HG02973 (cell line): ENCODE measurements around the gene NDUFB10.

ENCODE experiments used
- ATAC-seq: cut with Tn5 transposase; IDR thresholded peaks from one replicate; pipeline ENCODE4 v1.9.1; 2021; ENCODE audit warnings: moderate library complexity; ENCODE audit not compliant: unreplicated experiment

The NDUFB10 gene

DNA sequence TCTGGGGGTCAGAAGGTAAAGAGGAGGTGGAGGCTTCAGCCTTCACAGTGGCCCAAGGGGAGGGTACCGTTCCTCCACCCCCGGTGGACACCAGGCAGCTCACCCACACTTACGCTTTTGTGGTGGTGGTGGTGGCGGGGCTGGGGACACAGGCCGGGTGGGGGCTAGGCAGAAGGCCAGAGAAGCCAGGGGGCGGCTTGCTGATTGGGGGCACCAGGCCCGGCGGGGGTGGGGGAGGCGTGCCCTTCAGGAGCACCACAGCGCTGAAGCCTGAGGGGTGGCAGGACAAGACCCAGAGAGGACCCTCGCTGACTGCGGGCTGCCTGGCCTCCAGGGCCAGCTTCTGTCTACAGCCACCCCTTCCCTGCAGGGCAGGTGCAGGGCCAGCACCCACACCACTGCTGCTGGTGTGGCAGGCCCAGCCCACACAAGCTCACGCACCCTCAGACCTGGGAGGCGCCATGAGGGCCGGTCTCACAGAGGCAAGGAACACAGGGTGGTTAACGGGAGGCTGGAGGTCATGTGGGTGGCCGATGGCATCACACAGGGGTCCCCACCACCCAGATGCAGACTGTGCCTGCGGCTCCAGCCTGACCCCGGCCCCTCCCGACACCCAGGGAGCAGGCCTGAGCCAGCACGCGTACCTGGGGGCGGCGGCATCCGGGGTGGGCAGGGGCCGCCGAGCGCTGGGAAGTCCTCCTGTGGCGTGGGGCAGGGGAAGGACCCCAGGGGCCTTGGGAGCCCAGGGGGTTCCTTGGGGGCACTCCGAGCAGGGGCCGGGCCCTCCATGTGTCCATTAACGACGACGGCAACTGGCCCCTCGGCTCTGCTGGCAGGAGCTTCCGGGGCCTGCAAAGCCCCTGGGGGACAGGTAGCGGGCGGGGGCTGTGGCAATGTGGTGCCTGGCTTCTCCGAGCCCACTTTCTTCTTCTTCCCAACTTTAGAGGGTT is 39.8 kb downstream of the NDUFB10 start:
- ATAC-seq = no peak

DNA sequence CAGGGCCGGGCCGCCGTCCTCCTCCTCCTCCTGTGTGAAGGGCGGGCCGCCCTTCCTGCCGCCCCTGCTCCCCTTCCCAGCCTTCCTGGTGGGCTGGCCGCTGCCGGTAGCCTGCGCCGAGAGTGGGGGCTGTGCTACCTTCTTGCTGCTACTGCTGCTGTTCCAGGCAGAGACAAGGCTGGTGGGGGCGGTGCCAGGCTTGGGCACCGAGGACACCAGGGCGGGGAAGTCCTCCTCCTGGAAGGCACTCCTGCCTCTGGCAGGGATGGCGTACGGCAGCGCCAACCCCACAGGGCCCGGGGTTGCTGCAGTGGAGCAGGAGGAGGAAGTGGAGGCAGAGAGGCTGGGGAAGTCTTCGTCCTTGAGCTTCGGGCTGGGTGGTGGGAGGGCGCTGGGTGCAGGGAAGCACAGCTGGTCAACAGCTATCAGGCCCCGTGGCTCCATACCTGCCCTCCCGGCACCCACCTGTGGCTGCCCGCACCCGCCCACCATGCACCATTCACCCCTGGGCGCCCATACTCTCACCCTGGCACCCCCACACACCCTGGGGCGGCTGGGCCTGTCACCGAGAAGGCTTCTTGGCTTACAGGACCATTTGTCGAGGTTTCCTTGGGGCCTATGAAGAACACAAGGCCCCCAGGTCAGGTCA is 40.7 kb downstream of the NDUFB10 start:
- ATAC-seq = no peak

DNA sequence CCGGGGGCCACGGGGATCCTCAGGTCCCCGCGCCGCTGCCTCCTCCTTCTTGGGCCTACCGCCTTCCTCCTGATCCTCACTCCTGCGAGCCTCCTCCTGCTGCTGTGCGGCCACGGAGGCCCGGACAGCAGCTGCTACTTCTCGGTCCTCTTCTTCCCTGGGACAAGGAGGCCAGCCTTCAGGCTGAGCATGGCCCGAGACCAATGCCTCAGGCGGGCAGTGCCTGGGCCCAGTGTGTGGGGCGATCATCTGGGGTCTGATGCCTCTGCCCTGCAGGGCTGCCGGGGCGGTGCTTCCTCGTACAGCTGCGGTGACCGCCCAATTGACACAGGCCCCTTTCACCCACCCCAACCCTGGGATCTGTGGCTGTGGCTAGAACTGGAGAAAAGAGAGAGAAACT is 41.7 kb downstream of the NDUFB10 start:
- no peak for ATAC-seq

DNA sequence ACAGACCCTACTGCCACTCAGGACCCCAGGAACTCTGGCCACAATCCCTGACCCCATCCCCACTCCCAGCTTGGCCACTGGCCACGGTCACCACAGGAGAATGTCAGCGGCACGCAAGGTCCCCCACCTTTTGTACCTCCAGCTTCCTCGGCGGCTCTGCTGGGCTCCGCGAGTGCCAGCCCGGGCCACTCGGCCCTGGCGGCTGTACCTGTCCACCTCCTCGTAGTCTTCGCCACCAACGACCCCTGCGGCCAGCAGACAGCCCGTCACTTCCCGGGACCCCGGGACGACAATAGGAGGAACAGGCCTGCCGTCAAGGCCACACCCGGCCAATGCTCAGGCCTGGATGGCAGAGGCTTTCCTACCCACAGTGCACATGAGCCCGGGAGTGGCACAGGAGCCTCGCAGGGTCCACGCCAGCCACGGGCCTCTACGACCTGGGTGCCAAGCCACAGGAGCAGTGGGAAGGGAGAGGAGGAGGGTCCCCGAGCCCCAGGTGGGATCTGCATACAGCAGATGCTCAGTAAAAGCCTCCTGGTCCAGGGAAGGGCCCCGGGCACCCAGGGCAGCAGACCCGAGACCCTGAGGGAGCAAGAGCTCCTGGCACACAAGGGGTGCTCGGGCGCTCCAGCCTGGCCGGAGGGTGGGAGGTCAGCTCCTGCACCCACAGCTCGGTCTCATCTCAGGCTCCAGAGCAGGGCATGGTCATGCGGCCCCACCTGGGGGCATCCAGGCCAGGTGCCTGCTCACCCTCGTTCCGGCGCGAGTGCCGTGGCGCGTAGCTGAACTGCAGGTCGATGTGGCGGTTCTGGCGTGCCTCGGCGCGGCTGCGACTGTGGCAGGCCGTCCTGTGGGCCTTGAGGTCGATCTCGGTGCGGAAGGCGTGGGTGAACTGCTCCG is 42.4 kb downstream of the NDUFB10 start:
- ATAC-seq = no peak

DNA sequence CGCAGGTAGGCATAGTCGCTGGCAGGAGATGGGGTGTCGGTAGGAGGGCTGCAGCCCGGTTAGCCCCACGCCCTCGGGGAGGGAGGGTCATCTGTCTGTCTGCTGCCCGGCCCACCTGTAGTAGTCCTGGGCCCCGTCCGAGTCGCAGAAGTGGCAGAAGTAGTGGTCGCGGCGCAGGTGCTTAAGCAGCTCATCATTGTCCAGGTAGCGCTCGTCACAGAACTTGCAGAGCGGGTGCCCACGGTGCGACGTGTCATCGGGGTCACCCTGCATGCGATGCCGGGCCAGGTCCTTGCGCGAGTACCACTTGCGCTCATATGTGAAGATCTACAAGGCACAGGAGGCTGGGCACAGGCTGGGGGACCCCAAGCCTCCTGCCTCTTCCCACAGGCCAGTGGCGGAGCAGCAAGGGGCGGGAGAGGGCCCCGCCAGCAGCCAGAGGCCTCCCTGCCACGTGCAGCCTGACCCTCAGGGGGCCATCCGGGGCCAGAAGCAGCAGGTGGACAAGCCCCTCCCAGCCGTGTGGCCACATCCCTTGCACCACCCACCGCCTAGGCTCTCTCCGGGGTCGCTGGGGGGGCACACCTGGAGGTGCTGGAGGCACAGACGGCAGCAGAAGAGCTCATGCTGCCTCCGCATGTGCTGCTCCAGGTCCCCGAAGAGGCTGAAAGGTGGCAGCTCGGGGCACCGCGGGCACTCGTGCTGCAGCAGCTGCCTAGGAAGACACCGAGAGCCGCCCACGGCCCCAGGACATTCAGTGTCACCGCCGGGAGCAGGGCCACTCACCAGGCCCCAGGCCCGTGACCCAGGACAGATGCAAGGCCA is 43.3 kb downstream of the NDUFB10 start:
- ATAC-seq = no peak

DNA sequence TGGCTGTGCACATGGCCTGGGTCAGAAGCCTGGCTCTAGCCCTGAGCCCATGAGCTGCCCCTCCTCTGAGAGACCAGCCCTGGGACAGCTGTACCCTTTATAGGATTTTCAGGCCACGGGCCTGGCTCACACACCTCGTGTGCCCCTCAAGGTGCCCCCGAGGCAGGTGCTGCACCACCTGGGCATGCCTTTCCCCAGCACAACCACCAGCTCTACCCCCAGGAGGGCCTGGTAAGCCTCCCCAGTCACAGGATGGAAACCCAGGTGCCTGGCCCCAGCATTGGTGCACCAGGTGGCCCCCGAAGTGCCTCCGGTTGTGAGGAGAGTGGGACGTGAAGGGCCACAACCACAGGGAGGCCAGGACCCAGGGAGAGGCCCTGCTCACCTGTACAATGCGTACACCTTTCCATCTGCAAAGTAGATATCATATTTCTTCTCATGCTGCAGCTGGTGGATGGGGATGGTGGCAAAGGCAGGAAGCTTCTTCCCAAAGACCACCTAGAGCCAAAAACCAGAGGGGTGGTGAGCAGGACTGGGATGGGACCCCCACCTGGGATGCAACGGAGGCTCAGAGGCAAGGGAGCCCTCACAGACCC is 44.0 kb downstream of the NDUFB10 start:
- no peak for ATAC-seq

DNA sequence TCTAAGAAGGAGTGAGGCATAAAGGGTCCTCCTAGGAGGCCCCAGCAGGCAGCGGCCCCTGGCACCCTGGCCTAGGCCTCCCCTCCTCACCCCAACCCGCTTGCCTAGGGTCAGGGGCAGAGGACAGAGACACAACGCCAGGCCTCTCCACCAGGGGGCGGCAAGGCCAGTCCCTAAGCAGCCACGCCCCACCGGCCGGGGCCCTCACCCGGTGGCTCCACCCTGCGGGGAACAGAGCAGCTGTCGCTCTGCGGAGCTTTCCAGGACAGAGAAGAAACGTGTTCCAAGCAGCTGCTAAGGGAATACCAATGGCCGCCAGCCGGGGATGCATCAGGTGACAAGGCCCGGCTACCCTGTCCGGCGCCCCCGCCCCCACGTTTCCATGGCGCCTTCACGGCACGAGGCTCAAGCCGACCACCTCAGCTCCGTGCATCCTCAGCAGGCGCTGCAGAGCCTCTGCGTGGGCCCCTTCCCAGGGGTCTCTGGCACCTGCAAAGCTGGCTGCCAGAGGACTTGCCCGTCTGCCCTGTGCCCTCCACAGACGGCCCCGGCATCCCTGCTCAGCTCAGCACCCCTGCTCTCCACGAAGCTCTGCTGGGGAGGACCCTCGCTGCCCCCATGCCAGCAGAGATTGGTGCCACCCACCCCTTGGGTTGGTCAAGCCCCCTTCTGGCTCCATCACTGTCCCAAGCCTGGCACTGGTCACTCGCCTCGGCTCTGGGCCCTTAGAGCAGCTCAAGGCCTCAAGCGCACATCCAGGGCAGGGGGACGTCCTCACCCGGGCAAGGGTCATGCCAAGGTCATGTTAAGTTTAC is 44.7 kb downstream of the NDUFB10 start:
- peak; percentile 43 for ATAC-seq

DNA sequence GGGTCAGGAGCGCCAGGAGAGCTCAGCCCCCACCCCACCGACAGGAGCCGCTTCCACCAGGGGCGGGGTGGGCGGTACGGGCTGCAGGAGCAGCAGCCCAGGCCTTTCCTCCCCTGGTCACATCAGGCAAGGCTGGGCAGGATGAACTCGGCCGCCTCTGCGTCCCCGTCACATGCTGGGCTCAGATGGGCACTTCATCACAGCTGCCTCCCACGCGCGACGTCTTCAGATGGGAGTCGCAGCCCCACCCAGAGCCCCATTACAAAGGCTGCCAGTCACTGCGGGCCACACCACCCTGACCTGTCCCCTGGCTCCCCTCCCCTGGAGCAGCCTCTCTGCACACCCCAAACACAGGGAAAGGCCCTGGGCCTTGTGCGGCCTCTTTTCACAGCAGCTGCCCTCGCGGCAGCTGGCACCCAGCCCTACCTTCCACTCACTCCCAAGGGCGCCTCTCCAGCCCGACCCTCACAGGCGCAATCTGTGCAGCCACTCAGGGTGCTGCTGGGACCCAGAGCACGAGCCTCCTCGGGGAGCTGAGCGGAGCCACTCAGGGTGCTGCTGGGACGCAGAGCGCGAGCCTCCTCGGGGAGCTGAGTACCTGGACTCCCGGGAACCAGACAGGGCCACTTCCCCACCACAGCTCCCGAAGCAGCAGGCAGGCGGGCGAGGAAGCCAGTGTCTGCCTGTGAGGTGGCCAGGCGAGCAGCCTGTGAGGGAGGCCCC is 45.6 kb downstream of the NDUFB10 start:
- no peak for ATAC-seq

DNA sequence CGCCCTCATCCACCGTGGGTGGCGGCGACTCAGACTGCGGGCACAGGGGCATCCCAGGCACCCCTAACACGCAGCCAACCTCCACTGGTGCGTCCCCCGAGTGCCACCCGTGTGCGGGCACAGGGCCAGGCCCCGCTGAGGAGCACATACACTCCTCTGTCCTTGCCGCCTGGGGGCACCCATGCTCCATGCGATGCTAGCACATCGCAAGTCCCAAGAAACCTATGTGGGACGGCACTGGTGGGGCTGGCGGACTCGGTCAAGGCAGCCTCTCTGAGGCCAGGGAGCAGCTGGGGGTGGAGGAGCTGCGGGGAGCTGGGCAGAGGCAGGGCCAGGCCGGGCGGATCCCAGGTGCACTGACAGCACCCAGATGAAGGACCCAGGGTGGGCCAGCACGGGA is 46.3 kb downstream of the NDUFB10 start:
- no peak for ATAC-seq

DNA sequence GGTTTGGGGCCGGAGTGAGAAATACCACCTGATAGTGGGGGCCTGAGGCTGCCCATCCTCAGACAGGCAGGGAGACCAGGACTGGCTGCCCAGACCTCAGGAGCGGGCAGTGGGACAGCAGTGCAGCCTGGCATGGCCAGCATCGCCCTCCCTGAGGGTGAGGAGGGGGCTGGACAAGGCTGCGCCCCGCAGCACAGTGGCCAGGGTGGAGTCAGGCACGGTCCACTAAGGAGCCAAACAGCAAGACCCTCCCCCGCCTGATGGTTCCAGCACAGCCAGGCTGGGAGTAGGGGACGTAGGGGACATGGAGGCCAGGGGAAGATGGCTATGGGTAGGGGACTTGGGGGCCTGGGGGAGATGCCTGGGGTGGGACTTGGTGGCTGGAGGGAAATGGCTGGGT is 47.0 kb downstream of the NDUFB10 start:
- no peak for ATAC-seq

DNA sequence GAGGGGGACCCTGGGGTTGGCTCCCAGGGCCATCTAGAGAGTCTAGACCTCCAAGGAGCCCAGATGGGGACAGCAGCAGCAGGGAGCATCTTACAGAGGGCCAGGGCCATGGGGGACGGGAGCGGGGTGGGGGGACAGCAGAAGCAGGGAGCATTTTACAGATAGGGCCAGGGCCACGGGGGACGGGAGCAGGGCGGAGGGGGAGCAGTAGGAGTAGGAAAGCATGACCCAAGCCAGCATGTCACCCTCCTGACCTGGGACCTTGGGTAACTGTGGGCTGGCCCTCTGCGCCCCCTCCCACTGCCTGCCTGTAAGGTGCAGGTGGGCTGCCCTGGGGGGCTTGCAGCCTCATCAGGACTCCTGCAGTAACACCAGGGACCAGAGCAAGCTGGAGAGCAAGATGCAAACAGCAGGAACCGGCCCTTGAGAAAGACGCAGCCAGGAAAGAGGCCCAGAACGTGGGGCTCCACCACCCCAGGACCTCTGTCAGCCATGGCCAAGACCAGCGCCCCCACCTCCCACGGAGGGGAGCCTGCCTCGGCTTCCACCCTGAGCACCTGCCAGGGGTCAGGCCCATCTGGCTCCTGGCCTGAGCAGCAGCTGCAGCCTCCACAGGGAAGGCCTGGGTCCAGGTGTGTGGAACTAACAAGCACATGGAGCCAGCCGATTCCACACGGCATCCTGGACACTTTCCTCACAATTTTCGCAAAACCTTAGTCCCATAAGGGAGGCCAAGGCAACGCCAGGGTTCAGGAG is 47.9 kb downstream of the NDUFB10 start:
- ATAC-seq = no peak

DNA sequence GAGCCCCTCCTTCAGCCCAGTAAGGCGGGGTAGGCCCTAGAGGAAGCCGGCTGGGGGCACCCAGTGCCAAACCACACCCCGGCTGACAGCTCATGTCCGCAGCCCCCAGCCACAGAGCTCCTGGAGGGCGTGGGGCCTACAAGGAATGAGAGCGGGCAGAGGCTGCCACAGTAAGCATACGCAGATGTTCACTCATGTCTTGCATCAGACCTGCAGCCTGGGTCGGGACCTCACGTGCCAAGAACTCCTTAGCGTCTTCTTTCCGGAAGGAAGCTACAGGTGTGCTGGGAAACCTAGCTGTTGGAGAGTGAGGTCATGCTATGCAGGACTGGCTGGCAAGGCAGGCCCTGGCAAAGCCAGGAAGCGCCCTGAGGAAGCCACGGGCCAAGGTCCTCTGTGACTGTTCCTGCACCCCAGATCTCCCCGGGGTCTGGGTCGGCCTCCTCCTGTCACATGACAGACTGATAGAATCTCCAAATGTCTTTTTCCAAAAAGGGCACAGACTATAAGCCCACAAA is 48.7 kb downstream of the NDUFB10 start:
- ATAC-seq = no peak

DNA sequence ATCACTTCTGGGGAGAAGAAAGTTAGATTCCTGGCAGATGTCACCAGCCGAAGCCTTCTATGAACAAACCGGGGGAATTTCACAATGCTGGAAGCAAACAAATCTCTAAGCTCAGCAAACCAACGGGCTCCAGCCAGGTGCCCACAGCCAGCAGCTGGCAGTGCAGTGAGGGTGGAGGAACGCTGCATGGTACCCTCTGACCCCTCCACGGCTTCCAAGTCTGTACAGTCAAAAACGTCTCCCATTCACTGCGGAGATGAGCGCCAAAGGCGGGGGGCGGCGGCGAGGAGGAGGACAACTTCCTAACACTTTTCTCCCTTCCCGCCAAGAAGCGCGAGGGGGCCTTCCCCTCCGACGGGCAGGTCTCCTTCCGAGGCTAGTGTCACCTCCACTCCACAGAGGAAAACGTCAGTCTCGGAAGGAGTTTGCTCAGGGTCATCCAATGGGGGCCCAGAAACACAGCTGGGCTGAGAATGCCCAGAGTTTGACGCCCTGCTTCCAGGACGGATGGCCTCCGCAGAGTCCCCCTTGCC is 49.4 kb downstream of the NDUFB10 start:
- no peak for ATAC-seq

DNA sequence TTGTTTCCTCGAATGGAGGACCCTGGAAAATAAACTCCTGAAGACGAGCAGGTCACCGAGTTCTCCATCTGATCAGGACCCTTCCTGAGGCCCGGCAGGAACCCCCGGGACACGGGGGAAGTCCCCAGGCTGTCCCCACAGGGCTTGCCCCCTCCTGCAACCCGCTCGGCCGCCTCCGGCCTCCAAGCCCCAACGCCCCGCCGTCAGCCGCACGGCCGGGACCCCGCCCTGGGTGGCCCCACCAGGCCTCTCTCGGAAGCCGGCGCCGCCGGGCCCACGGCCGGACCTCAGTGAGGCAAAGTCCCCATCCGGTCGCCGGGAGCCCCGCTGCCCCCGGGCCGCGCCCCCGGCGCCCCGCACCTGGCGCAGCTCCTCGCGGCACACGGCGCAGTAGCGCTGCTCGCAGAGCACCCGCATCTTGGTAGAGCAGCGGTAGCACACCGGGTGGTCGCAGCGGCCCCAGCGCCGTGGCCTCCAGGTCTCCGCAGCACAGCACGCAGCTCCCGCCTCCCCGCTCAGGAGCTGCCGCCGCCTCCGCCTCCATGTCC is 49.9 kb downstream of the NDUFB10 start:
- ATAC-seq = peak; percentile 17

DNA sequence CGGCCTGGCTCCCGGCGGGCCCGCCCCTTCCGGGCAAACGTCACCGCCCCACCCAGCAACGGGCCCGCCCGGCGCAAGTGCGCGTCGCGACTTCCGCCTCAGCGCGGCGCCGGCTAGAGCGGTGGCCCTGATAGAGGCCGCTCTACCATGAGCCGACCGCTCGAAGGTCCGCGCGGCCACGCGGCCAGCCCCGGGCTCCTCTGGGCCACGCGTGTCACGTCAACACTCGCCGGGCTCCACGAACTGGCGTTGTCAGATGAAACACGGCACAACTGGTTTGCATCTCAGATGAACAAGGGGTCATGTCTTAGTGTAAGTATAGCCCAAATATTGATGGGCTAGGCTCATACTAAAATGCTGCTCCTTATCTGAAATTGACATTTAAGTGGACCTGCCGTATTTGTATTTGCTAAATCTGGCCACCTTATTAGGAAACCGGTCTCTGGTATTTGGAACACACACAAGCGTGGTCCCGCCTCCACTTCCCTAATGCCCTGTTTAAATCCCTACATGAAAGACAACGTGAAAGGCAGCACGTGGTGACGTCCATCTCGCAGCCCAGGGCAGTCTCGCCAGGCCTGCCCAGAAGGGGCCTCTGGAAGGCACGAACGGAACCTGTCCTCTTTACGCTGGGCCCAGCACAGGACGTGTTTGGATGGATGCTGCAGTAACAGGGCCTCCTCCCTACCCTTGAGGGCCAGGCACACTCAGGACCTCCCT is 50.6 kb downstream of the NDUFB10 start, which contains the start of gene ZNF598:
Gene ZNF598 (minus strand): TSS at position 31 of the 720 bp plus-strand sequence.
- peak; percentile 68 for ATAC-seq
